Stimulated activated naive B cell treated with anti-CD40 and anti-IgM and Interleukin-4, amounts not matched to agents 10 μg/mL and 1 μg/mL and 100 μg/mL, for 72 hours (primary cell): ENCODE data around the gene CD37.
"Not testable (repeated sequence)": the region's sequence is repeated elsewhere in the genome, so short reads cannot be mapped to it uniquely, and the experiment has no call there.

Experiments
- ATAC-seq, 2 donors: fragments of 150-1000 bp; cut with Tn5 transposase; replicated peaks; 2 replicates each; pipeline ENCODE4 v1.10.0; 2021; ENCODE audit warnings: moderate library complexity in 1 of 2
- DNase-seq: peaks from one replicate; pipeline ENCODE4 v3.0.0; 2021
- H3K27ac Mint-ChIP-seq: one replicate; pipeline ENCODE4 v1.8.0; 2022; ENCODE audit warnings: mild to moderate bottlenecking, mixed read lengths
- H3K27me3 Mint-ChIP-seq, 2 donors: one replicate each; pipeline ENCODE4 v1.8.0; 2022; ENCODE audit warnings: mixed read lengths in 2 of 2
- H3K36me3 Mint-ChIP-seq, 2 donors: one replicate each; pipeline ENCODE4 v1.8.0; 2022; ENCODE audit warnings: mixed read lengths in 2 of 2, mild to moderate bottlenecking in 1 of 2
- H3K4me1 Mint-ChIP-seq, 2 donors: one replicate each; pipeline ENCODE4 v1.8.0; 2022; ENCODE audit warnings: mixed read lengths in 2 of 2, mild to moderate bottlenecking in 1 of 2
- H3K4me3 Mint-ChIP-seq, 2 donors: one replicate each; pipeline ENCODE4 v1.8.0; 2022; ENCODE audit warnings: mild to moderate bottlenecking in 2 of 2, mixed read lengths in 2 of 2, moderate library complexity in 1 of 2
- H3K9me3 Mint-ChIP-seq, 2 donors: one replicate each; pipeline ENCODE4 v1.8.0; 2022; ENCODE audit warnings: mixed read lengths in 2 of 2, mild to moderate bottlenecking in 1 of 2

The CD37 gene

DNA sequence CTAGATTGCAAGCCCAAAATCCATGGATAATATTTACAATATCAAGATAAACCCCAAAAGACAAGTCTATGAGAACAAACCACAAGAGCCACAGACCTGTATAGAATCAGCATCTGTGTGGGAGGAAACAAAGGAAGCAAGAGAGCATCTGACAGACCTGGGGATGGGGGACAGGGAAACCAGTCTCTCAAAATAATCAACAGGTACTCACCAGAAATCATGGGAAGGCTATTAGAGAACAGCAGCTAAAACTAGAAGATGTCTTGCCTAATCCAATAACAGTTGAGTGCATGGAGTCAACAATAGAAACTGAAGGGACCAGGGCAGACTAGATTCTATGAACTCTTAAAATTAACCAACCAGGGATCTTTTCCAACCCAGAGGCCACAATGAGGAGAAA lies 18.9 kb upstream of the CD37 start:
- peaks cover 7 to 13% of the 10 kb centered on the region in 2 donors for H3K9me3 Mint-ChIP-seq
- H3K4me3 Mint-ChIP-seq = no peak overlapping the region
- no peaks in the 10 kb centered on the region for H3K27me3 Mint-ChIP-seq
- peaks cover 14 to 44% of the 10 kb centered on the region in 2 donors for H3K4me1 Mint-ChIP-seq
- H3K27ac Mint-ChIP-seq = no peak overlapping the region
- peaks cover 17 to 33% of the 10 kb centered on the region in 2 donors for H3K36me3 Mint-ChIP-seq
- DNase-seq = no peak
- ATAC-seq = no peak

DNA sequence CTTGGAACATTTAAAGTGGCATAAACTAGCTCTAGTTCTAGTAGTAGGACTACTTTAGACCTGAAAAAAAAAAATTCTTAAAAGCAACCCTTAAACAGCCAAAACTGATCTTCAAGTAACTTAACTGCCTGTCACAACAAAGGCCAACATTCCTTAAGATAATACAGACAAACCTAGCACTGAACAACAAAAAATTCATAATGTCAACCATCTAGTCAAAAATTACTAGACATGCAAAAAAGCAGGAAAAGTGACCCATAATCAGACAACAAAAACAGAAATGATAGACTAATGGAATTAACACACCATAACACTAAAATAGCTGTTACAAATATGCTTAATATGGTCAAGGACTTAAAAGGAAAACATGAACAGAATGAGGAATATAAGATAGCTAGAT lies 16.9 kb upstream of the CD37 start:
- no peak for ATAC-seq
- Mint-ChIP-seq H3K27me3 (no peaks in the 10 kb centered on the region), H3K36me3 (peaks cover 17 to 41% of the 10 kb centered on the region in 2 donors), H3K4me1 (peaks cover 10 to 33% of the 10 kb centered on the region in 2 donors), H3K9me3 (peaks cover 9 to 15% of the 10 kb centered on the region in 2 donors), H3K27ac (no peak overlapping the region), H3K4me3 (no peak overlapping the region)
- no peak for DNase-seq

DNA sequence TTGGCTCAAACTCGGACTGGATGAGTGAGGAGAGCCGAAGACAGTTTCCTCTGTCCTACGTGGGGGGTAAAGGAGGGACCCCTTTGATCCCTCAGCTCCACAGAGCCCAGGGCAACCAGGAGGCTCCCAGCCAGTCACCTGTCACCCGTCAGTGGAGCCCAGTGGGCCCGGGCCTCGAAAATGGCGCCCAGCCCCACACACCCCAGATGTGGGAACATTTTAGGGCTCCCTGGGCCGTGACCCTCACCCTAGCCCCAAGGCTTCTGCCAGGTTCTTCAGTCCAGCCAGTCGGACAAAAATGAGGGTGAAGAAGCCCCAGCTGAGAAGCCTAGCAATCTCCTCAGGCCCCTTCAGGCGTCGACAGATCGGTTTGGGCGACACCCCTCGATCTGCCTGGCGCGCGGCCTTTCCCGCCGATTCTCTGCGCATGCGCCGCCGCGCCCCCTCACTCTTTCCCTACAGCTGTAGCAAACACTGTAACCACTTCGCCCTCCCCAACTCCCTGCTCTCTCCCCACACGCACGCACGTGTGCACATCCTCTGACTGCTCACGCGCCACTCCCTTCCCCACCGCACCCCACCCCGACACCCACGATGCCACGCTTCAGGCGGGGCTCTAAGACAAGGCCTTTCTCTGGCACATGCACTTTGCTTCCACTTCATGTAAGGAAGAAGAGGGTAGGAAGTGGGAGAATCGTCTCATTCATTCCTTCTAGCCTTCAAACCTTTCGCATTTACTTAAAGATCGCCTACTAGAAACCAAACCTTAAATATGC lies 10.2 kb upstream of the CD37 start, which contains the start of gene SLC6A16:
Gene SLC6A16 (minus strand): TSS at position 391 of the 776 bp plus-strand sequence. CDS start 13,844 bp downstream, outside the sequence.
- Mint-ChIP-seq H3K27me3 (no peaks in the 10 kb centered on the region), H3K27ac (peak within 1 kb of the TSS; percentile 94), H3K9me3 (peaks cover 9 to 14% of the 10 kb centered on the region in 2 donors), H3K4me3 (peak within 1 kb of the TSS; percentile 48 to 71), H3K4me1 (peaks cover 30 to 53% of the 10 kb centered on the region in 2 donors), H3K36me3 (peaks cover 22 to 46% of the 10 kb centered on the region in 2 donors)
- ATAC-seq = peak in 1 of 2 donors; percentile 29
- DNase-seq = no peak

DNA sequence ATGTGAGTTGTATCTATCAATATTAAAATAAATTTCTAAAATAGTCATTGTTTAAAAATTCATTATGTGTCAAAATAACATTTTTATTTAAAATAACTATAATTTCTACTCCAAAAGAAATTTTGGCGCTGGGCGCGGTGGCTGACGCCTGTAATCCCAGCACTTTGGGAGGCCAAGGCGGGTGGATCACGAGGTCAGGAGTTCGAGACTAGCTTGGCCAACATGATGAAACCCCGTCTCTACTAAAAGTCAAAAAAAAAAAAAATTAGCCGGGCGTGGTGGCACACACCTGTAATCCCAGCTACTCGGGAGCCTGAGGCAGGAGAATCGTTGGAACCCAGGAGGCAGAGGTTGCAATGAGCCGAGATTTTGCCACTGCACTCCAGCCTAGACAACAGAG lies 9.4 kb upstream of the CD37 start:
- H3K36me3 Mint-ChIP-seq = peaks cover 26 to 45% of the 10 kb centered on the region in 2 donors
- H3K4me1 Mint-ChIP-seq = peaks cover 36 to 59% of the 10 kb centered on the region in 2 donors
- H3K9me3 Mint-ChIP-seq = peaks cover 11 to 14% of the 10 kb centered on the region in 2 donors
- peak overlapping the region; percentile 94 for H3K27ac Mint-ChIP-seq
- not testable (repeated sequence) for H3K27me3 Mint-ChIP-seq, DNase-seq
- ATAC-seq = peak in 1 of 2 donors; percentile 1
- peak overlapping the region; percentile 48 to 71 for H3K4me3 Mint-ChIP-seq

DNA sequence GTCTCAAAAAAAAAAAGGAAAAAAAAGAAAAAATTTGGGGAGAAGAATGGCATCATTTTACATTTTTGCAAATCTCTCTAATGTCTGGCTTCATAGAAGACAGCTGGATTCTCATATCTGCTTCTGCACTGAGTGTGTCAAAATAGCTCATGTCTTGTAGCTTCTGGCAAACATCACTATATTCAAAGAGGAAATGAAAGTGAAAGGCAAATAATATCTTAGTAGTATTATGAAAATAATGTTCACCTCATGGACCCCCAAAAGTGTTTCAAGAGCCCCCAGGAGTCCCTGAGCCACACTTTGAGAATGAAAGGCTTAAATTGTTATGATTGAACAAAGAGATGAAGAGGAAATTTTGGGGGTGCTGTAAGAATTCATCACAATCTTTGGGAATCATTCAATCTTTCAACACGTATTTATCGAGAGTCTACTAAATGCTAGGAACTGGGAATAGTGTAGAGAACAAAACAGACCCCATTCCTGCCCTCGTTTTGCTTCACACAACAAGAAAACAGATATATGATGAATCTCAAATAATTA lies 9.0 kb upstream of the CD37 start:
- ATAC-seq (peak; percentile 74 to 78), DNase-seq (no peak)
- Mint-ChIP-seq H3K27me3 (no peaks in the 10 kb centered on the region), H3K9me3 (peaks cover 11 to 14% of the 10 kb centered on the region in 2 donors), H3K27ac (peak overlapping the region; percentile 94), H3K36me3 (peaks cover 26 to 43% of the 10 kb centered on the region in 2 donors), H3K4me3 (peak overlapping the region; percentile 51 to 71), H3K4me1 (peaks cover 39 to 64% of the 10 kb centered on the region in 2 donors)

DNA sequence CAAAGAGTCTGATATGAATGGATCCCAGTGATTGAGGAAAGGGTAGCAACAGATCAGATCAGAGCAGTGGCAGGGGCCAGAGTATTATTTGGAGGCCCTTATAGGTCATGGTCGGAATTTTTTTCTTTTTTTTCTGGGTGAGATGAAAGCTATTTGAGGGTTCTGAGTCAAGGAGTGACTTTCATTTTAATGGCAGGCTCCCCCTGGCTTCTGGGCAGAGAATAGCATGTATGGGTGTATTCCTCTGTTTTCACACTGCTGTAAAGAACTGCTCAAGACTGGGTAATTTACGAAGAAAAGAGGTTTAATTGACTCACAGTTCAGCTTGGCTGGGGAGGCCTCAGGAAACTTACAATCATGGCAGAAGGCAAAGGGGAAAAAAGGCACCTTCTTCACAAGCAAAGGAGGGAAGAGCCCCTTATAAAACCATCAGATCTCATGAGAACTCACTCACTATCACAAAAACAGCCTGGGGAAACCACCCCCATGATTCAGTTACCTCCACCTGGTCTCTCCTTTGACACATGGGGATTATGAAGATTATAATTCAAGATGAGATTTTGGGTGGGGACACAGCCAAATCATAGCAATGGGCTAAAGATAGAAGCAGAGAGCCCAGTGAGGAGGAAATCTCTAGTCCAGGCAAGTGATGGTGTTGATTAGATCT lies 7.2 kb upstream of the CD37 start:
- DNase-seq (no peak), ATAC-seq (peak; percentile 4 to 15)
- peak overlapping the region; percentile 20 to 42 for H3K4me3 Mint-ChIP-seq
- peaks cover 10 to 14% of the 10 kb centered on the region in 2 donors for H3K9me3 Mint-ChIP-seq
- H3K36me3 Mint-ChIP-seq = peaks cover 26 to 36% of the 10 kb centered on the region in 2 donors
- H3K4me1 Mint-ChIP-seq = peaks cover 49 to 82% of the 10 kb centered on the region in 2 donors
- no peaks in the 10 kb centered on the region for H3K27me3 Mint-ChIP-seq
- H3K27ac Mint-ChIP-seq = peak overlapping the region; percentile 86

DNA sequence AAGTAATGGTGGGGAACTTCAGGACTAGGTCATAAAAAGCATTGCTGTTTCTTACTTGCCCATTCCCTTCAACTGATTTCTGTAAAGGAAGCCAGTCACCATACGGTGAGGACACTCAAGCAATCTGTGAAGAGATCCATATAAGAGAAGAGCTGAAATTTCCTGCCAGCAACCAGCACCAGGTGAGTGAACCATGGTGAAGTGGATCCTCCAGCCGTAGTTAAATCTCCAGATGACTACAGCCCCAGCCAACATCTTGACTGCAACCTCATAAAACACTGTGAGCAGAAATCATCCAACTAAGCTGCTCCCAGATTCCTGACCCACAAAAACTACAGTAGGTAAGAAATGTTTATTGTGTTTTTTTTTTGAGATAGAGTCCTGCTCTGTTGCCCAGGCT lies 6.5 kb upstream of the CD37 start:
- Mint-ChIP-seq H3K27ac (peak overlapping the region; percentile 86), H3K4me3 (peak overlapping the region; percentile 31 to 37), H3K36me3 (peaks cover 25 to 32% of the 10 kb centered on the region in 2 donors), H3K27me3 (no peaks in the 10 kb centered on the region), H3K4me1 (peaks cover 52 to 89% of the 10 kb centered on the region in 2 donors), H3K9me3 (peaks cover 8 to 9% of the 10 kb centered on the region in 2 donors)
- ATAC-seq = no peak
- DNase-seq = no peak

DNA sequence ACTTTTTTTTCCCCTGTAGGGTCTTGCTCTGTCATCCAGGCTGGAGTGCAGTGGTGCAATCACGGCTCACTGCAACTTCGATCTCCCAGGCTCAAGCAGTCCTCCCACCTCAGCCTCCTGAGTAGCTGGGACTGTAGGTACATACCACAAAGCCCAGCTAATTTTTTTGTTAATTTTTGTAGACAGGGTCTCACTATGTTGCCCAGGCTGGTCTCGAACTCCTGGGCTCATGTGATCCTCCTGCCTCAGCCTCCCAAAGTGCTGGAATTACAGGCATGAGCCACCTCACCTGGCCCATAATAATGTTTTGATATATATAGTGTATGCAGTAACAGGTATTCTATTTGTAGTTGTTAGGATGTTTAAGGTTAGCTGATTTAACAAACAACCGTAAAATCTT lies 4.0 kb upstream of the CD37 start:
- H3K4me1 Mint-ChIP-seq = peaks cover 57 to 91% of the 10 kb centered on the region in 2 donors
- ATAC-seq, H3K27me3 Mint-ChIP-seq, DNase-seq: not testable (repeated sequence)
- H3K9me3 Mint-ChIP-seq = peaks cover 9 to 11% of the 10 kb centered on the region in 2 donors
- peak overlapping the region; percentile 77 for H3K27ac Mint-ChIP-seq
- peaks cover 20 to 36% of the 10 kb centered on the region in 2 donors for H3K36me3 Mint-ChIP-seq
- peak overlapping the region; percentile 35 to 37 for H3K4me3 Mint-ChIP-seq

DNA sequence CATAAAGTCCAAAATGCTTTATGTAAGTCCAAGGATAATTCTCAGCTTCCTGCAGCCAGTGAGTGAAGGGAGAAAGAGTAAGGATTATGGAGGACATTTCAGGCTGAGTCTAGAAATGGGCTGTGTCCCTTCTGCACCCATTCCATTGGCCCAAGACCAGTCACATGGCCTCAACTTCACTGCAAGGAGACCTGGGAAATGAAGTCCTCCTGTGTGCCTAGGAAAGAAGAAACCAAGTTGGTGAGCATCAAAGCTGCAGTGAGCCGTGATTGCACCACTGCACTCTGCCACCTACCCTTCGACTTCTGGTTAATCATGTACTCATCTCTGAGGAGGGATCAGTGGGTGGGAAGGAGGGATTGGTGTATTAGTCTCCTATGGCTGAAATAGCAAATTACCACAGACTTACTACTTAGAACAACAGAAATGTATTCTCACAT lies 3.6 kb upstream of the CD37 start:
- peak; percentile 67 for DNase-seq
- H3K4me3 Mint-ChIP-seq = peak overlapping the region; percentile 35 to 37
- H3K27ac Mint-ChIP-seq = peak overlapping the region; percentile 27
- peaks cover 58 to 91% of the 10 kb centered on the region in 2 donors for H3K4me1 Mint-ChIP-seq
- H3K36me3 Mint-ChIP-seq = peaks cover 21 to 38% of the 10 kb centered on the region in 2 donors
- ATAC-seq = peak; percentile 57 to 58
- no peaks in the 10 kb centered on the region for H3K27me3 Mint-ChIP-seq
- peaks cover 9 to 10% of the 10 kb centered on the region in 2 donors for H3K9me3 Mint-ChIP-seq

DNA sequence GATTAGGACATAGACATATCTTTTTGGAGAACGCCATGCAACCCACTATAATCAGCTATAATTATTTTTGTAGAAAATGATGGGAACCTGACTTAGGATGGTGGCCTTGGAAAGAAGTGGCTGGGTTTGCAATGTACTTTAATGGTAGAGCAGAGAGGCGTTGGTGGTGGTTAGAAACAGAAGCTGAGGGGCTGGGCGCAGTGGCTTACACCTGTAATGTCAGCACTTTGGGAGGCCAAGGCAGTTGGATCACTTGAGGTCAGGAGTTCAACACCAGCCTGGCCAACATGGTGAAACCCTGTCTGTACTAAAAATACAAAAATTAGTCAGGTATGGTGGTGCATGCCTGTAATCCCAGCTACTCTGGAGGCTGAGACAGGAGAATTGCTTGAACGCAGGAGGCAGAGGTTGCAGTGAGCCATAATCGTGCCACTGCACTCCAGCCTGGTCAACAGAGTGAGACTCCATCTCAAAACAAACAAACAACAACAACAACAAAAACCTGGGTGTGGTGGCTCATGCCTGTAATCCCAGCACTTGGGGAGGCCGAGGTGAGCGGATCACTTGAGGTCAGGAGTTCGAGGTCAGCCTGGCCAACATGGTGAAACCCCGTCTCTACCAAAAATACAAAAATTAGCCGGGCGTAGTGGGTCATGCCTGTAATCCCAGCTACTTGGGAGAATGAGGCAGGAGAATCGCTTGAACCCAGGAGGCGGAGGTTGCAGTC lies 2.4 kb upstream of the CD37 start:
- peak overlapping the region; percentile 82 to 85 for H3K4me3 Mint-ChIP-seq
- not testable (repeated sequence) for ATAC-seq, H3K9me3 Mint-ChIP-seq, H3K27me3 Mint-ChIP-seq, DNase-seq
- H3K4me1 Mint-ChIP-seq = peaks cover 61 to 96% of the 10 kb centered on the region in 2 donors
- peak overlapping the region; percentile 93 for H3K27ac Mint-ChIP-seq
- peaks cover 28 to 43% of the 10 kb centered on the region in 2 donors for H3K36me3 Mint-ChIP-seq

DNA sequence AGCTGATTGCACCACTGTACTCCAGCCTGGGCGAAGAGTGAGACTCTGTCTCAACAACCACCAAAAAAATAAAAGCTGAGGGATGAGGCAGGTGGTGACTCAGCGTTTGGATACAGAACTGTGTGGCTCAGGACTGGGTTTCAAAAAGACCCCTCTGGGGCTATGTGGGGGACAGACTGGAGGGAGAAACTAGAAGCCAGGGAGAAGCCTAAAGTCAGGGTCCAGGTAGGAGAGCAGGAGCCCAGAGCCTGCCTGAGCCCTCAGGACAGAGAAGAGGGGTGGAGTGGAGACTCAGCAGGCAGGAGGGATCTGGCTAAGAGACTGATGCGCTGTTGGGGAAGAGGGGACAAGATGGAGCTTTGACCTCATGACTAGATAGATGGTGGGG lies 1.8 kb upstream of the CD37 start:
- Mint-ChIP-seq H3K4me3 (peak overlapping the region; percentile 82 to 85), H3K4me1 (peaks cover 61 to 96% of the 10 kb centered on the region in 2 donors), H3K36me3 (peaks cover 28 to 43% of the 10 kb centered on the region in 2 donors), H3K27ac (peak overlapping the region; percentile 93), H3K27me3 (no peaks in the 10 kb centered on the region), H3K9me3 (peaks cover under 1 to 5% of the 10 kb centered on the region in 2 donors)
- DNase-seq (no peak), ATAC-seq (peak in 1 of 2 donors; percentile 0)

DNA sequence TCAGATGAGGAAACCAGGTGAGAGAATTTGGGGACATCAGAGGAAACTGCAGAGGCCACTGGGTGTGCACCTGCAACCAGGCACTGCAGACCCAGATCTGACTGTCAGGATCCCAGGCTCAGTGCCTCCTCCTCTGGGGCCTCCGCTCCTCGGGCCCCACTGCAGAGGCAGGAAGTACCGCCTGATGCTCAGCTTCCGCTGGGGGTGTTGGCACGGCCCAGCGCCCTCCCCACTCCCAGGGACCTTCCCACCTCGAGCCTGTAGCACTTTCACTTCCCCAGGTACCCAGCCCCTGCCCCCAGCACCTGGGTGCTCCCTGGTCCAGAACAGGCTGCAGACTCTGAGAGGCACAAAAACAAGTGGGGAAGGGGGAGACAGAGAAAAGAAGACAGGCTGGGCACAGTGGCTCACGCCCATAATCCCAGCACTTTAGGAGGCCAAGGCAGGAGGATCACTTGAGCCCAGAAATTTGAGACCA lies 1.4 kb upstream of the CD37 start:
- no peaks in the 10 kb centered on the region for H3K27me3 Mint-ChIP-seq
- peak overlapping the region; percentile 93 for H3K27ac Mint-ChIP-seq
- DNase-seq = peak; percentile 90
- peaks cover 61 to 96% of the 10 kb centered on the region in 2 donors for H3K4me1 Mint-ChIP-seq
- peak overlapping the region; percentile 82 to 85 for H3K4me3 Mint-ChIP-seq
- peaks cover 30 to 45% of the 10 kb centered on the region in 2 donors for H3K36me3 Mint-ChIP-seq
- ATAC-seq = peak; percentile 79 to 83
- peaks cover 5% of the 10 kb centered on the region in 2 donors for H3K9me3 Mint-ChIP-seq

DNA sequence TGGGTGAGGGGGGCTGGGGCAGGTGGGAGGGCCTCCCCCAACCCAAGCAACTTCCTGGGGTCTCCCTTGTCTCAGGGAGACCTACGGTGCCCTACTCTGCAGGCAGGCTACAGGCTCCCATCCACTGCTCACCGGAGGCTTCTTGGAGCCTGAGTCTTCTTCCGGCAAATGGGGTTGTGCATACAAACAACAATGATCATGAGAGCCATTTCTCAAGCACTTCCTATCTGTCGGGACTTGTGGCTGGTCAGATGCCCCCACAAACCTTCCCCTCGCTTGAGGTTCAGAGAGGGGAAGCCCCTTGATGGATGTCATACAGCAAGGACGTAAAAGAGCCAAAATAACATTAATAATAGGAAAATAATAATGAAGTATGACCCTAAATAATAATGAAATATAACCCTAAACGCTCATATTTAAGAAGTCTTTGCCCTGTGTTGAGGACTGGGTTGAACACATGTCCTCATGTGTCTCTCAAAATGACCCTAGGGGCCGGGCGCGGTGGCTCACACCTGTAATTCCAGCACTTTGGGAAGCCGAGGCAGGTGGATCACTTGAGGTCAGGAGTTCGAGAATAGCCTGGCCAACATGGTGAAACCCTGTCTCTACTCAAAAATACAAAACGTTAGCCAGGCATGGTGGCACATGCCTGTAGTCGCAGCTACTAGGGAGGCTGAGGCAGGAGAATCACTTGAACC lies 727 bp downstream of the CD37 start:
- Mint-ChIP-seq H3K36me3 (peaks cover 39 to 49% of the 10 kb centered on the region in 2 donors), H3K4me1 (peaks cover 62 to 93% of the 10 kb centered on the region in 2 donors), H3K27me3 (no peaks in the 10 kb centered on the region), H3K4me3 (peak overlapping the region; percentile 91 to 97), H3K27ac (peak overlapping the region; percentile 99), H3K9me3 (peaks cover 5 to 9% of the 10 kb centered on the region in 2 donors)
- DNase-seq (no peak), ATAC-seq (peak; percentile 3 to 8)
